ENCODE measurements around the gene PGAP6. TPM values are rescaled to one million over a fixed set of nuclear protein-coding genes. Genes with fewer than 3 reads are reported as not detected.

PGAP6 gene
- total and polyA plus RNA-seq, 2 of the 13 experiments (the other 11 are each of a cell fraction or from before 2014, with no cell fraction given): 52.7 to 136 TPM

DNA sequence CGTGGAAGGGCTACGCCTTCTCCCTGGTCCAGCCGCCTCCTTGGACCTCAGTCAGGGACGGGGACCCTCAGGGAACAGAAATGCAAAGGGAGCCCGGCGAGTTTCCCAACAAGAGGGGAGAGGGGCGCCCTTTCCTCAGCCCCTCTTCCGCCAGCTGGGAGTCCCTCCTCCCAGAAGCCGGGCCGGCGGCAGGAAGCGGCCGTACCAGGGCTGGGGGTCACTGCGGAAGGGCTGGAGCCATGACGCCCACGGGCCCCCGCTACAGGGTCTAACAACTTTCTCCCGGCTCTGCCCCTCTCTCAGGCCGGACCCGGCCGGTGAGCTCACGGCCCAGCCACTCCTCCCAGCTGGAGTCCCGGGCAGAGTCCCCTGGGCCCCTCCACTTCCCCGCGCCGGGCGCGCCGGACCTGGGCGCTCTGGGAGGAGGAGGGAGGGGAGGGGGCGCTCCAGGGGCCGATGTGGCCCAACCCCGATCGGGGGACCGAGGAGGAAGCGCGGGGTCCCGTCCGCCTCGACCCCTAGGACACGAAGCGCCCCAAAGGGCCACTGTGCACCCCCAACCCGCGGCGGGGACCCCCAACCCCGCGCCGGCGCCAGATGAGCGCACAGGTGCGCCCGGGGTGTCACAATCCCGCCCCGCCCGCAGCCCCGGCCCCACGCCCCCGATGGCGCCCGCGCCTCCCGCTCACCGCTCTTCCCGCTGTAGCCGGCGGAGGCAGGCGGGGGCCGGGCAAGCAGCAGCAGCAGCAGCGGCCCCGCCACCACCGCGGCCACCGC, 578 bp downstream of the PGAP6 start (continued):
- TF ChIP-seq, protein P1, sequence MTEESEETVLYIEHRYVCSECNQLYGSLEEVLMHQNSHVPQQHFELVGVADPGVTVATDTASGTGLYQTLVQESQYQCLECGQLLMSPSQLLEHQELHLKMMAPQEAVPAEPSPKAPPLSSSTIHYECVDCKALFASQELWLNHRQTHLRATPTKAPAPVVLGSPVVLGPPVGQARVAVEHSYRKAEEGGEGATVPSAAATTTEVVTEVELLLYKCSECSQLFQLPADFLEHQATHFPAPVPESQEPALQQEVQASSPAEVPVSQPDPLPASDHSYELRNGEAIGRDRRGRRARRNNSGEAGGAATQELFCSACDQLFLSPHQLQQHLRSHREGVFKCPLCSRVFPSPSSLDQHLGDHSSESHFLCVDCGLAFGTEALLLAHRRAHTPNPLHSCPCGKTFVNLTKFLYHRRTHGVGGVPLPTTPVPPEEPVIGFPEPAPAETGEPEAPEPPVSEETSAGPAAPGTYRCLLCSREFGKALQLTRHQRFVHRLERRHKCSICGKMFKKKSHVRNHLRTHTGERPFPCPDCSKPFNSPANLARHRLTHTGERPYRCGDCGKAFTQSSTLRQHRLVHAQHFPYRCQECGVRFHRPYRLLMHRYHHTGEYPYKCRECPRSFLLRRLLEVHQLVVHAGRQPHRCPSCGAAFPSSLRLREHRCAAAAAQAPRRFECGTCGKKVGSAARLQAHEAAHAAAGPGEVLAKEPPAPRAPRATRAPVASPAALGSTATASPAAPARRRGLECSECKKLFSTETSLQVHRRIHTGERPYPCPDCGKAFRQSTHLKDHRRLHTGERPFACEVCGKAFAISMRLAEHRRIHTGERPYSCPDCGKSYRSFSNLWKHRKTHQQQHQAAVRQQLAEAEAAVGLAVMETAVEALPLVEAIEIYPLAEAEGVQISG (CRISPR knock-in tag; IDR thresholded peaks at IDR 0.05): peak; percentile 61
- no peak for TF ChIP-seq RARG (CRISPR knock-in tag; IDR thresholded peaks at IDR 0.05; ENCODE audit: low read depth)
- TF ChIP-seq, protein P2, sequence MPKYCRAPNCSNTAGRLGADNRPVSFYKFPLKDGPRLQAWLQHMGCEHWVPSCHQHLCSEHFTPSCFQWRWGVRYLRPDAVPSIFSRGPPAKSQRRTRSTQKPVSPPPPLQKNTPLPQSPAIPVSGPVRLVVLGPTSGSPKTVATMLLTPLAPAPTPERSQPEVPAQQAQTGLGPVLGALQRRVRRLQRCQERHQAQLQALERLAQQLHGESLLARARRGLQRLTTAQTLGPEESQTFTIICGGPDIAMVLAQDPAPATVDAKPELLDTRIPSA (CRISPR knock-in tag; IDR thresholded peaks at IDR 0.05; ENCODE audit: borderline replicate concordance): no peak
- TF ChIP-seq HHEX (CRISPR knock-in tag; IDR thresholded peaks at IDR 0.05): no peak
- TF ChIP-seq ZNF619 (CRISPR knock-in tag; IDR thresholded peaks at IDR 0.05): no peak
- TF ChIP-seq ZNF335 (CRISPR knock-in tag; IDR thresholded peaks at IDR 0.05): no peak
- TF ChIP-seq, protein P3, sequence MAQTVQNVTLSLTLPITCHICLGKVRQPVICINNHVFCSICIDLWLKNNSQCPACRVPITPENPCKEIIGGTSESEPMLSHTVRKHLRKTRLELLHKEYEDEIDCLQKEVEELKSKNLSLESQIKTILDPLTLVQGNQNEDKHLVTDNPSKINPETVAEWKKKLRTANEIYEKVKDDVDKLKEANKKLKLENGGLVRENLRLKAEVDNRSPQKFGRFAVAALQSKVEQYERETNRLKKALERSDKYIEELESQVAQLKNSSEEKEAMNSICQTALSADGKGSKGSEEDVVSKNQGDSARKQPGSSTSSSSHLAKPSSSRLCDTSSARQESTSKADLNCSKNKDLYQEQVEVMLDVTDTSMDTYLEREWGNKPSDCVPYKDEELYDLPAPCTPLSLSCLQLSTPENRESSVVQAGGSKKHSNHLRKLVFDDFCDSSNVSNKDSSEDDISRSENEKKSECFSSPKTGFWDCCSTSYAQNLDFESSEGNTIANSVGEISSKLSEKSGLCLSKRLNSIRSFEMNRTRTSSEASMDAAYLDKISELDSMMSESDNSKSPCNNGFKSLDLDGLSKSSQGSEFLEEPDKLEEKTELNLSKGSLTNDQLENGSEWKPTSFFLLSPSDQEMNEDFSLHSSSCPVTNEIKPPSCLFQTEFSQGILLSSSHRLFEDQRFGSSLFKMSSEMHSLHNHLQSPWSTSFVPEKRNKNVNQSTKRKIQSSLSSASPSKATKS (CRISPR knock-in tag; IDR thresholded peaks at IDR 0.05): no peak
- TF ChIP-seq RAD51 (IDR thresholded peaks at IDR 0.05; ENCODE audit: borderline replicate concordance): no peak
- TF ChIP-seq IRX3 (CRISPR knock-in tag; IDR thresholded peaks at IDR 0.05; ENCODE audit: borderline replicate concordance, low read depth): no peak
- no peak for TF ChIP-seq ELF4 (CRISPR knock-in tag; IDR thresholded peaks at IDR 0.05; ENCODE audit: borderline replicate concordance)
- peak; percentile 39 for TF ChIP-seq ZNF501 (CRISPR knock-in tag; IDR thresholded peaks at IDR 0.05)
- TF ChIP-seq KAT8 (CRISPR knock-in tag; IDR thresholded peaks at IDR 0.05): peak; percentile 34; the same call in 1 of the 2 replicates
- TF ChIP-seq TEAD3 (CRISPR knock-in tag; optimal IDR thresholded peaks at IDR 0.05; ENCODE audit: borderline replicate concordance): no peak
- no peak for TF ChIP-seq RCOR2 (CRISPR knock-in tag; IDR thresholded peaks at IDR 0.05)
- TF ChIP-seq, protein P4, sequence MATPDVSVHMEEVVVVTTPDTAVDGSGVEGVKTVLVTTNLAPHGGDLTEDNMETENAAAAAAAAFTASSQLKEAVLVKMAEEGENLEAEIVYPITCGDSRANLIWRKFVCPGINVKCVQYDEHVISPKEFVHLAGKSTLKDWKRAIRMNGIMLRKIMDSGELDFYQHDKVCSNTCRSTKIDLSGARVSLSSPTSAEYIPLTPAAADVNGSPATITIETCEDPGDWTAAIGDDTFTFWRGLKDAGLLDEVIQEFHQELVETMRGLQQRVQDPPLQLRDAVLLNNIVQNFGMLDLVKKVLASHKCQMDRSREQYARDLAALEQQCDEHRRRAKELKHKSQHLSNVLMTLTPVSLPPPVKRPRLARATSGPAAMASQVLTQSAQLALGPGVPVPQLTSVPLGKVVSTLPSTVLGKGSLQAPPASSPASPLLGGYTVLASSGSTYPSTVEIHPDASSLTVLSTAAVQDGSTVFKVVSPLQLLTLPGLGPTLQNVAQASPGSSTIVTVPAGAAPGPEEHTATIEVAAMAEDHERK (CRISPR knock-in tag; IDR thresholded peaks at IDR 0.05; ENCODE audit: low read depth): no peak
- TF ChIP-seq, protein P5, sequence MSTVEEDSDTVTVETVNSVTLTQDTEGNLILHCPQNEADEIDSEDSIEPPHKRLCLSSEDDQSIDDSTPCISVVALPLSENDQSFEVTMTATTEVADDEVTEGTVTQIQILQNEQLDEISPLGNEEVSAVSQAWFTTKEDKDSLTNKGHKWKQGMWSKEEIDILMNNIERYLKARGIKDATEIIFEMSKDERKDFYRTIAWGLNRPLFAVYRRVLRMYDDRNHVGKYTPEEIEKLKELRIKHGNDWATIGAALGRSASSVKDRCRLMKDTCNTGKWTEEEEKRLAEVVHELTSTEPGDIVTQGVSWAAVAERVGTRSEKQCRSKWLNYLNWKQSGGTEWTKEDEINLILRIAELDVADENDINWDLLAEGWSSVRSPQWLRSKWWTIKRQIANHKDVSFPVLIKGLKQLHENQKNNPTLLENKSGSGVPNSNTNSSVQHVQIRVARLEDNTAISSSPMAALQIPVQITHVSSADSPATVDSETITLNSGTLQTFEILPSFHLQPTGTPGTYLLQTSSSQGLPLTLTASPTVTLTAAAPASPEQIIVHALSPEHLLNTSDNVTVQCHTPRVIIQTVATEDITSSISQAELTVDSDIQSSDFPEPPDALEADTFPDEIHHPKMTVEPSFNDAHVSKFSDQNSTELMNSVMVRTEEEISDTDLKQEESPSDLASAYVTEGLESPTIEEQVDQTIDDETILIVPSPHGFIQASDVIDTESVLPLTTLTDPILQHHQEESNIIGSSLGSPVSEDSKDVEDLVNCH (CRISPR knock-in tag; IDR thresholded peaks at IDR 0.05): no peak
- TF ChIP-seq, protein P6, sequence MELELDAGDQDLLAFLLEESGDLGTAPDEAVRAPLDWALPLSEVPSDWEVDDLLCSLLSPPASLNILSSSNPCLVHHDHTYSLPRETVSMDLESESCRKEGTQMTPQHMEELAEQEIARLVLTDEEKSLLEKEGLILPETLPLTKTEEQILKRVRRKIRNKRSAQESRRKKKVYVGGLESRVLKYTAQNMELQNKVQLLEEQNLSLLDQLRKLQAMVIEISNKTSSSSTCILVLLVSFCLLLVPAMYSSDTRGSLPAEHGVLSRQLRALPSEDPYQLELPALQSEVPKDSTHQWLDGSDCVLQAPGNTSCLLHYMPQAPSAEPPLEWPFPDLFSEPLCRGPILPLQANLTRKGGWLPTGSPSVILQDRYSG (CRISPR knock-in tag; IDR thresholded peaks at IDR 0.05): no peak
